Cardiac fibroblast (primary cell): Measurements from ENCODE around the gene CHCHD6.

Experiments used
- DNase-seq, 2 donors: peaks; one replicate each; pipeline versions ENCODE4 v3.0.0 to v3.0.0-alpha.2; 2010; ENCODE audit warnings: low read depth in 2 of 2
- H3K4me3 ChIP-seq, 2 donors: replicated peaks in 1 of 2; 1 replicate in 1 of 2; 2 replicates in 1 of 2; pipeline ENCODE4 v1.5.1; 2011; ENCODE audit warnings: low read depth in 2 of 2, low read length in 2 of 2, mild to moderate bottlenecking in 2 of 2, moderate library complexity in 1 of 2
- TF ChIP-seq, protein P1 (sequence below): IDR thresholded peaks from one replicate; pipeline ENCODE4 v1.5.1; 2011; ENCODE audit warnings: low read depth, mild to moderate bottlenecking, low read length, inconsistent platforms

CHCHD6 gene

DNA sequence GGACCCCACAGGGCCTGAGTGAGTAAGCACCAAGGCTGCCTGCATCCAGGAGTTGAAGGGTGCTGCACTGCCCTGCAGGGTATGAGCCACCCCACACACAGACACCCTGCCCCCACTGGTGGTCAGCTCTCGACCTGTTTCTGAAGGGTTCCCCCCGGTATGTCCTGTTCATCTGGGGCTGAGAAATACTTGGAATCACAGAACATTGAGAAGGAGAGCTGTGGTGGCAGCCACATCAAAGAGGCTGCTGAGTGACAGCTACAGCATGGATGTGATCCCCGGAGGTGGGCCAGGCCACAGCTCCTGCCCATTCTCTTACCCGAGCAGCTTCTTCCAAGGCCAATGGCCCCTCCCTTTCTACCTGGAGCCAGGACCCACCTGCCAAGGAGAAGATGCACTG lies 212.5 kb downstream of the CHCHD6 start:
- DNase-seq = no peak
- H3K4me3 ChIP-seq = no peak overlapping the region
- TF ChIP-seq, protein P1, sequence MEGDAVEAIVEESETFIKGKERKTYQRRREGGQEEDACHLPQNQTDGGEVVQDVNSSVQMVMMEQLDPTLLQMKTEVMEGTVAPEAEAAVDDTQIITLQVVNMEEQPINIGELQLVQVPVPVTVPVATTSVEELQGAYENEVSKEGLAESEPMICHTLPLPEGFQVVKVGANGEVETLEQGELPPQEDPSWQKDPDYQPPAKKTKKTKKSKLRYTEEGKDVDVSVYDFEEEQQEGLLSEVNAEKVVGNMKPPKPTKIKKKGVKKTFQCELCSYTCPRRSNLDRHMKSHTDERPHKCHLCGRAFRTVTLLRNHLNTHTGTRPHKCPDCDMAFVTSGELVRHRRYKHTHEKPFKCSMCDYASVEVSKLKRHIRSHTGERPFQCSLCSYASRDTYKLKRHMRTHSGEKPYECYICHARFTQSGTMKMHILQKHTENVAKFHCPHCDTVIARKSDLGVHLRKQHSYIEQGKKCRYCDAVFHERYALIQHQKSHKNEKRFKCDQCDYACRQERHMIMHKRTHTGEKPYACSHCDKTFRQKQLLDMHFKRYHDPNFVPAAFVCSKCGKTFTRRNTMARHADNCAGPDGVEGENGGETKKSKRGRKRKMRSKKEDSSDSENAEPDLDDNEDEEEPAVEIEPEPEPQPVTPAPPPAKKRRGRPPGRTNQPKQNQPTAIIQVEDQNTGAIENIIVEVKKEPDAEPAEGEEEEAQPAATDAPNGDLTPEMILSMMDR = no peak

DNA sequence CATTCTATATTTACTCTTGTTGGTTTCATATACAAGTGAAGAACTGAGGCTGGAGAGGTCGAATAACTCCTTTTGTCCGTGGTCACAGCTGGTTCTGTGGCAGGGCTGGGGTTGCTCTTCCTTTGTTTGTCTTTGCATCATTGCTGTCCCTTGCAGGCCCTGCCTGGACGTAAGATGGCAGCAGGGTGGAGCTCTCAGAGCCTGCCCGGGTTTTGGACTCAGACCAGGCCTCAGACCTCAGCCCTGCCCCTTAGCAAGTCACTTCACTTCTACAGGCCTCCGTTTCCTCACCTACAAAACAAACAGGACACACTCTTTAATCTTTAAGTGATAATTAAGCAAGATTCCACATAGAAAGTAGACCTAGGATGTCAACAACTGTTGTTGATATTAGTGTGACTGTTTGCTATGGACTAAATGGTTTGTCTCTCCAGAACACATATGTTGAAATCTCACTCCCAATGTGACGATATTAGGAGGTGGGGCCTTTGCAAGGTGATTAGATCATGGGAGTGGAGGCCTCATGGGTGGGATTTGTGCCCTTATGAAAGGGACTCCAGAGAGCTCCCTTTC lies 213.3 kb downstream of the CHCHD6 start:
- TF ChIP-seq, protein P1 = no peak
- H3K4me3 ChIP-seq = no peak overlapping the region
- DNase-seq = no peak

DNA sequence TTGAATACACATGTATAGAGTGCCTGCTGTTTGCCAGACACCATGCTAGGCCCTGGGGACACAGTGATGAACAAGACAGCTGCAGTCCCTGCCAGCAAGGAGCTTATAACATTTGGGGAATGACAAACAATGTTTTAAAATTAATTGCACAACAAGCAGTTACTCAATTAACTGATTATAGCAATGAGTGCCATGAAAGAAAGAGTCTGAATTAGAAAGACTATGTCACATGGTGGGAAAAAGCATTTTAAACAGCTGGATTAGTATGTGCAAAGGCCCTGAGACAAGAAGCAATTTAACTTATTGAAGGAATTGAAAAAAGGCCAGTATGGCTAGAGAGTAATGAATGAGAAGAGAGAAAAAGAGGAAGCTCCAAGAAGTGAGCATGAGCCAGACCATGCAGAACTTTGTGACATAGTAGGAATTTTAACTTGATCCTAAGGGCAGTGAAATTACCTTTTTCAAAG lies 214.3 kb downstream of the CHCHD6 start:
- H3K4me3 ChIP-seq = no peak overlapping the region
- no peak for DNase-seq
- TF ChIP-seq, protein P1 = no peak

DNA sequence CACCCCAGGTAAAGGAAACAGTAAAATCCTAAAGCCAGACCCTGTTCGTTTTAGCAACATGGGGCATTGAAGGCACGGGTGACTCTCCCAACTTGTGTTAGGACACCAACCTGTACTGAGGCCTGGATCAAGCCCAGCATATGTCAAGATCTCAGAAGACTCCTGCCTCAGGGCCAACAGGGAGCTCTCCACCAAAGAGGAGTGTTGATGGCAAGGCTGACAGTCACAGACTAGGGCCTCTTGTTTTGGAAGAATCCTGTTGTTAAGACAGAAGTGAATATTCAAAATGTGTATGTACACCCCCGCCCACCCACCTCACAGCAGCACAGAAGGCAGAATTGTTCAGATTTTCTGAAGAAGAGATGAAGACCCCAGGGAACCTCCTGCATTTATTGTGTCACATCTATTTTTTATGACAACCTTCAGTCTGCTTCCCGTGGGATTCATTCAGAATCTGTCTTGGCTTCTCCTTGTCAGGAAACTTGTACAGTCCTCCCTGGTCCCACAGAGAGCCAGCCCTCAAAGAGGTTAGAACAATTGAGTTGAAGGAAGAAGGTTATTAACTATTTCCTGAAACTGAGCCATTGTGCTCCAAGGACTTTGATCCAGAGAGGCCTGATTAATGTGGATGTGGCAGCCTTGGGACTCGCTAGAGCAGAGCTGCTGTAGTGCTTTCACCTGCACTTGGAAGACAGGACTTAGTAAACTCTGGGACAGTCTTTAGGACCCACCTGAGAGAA lies 217.2 kb downstream of the CHCHD6 start:
- no peak for DNase-seq
- no peak overlapping the region for H3K4me3 ChIP-seq
- TF ChIP-seq, protein P1 = no peak

DNA sequence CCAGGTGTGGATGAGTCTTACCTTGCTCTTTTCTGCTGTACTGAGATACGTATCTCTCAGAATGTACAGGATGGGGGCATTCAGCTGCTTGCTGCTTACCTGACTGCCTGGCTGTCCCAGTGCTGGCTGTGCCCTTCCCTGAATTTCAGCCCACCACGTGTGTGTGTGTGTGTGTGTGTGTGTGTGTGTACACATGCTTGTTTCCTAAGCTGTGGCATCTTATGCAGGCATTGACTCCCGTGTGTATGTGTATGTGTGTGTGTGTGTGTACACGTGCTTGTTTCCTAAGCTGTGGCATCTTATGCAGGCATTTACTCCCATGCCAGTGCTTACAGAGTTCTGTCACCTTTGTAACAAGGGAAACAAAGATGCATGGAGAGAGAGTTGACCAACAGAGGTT lies 218.4 kb downstream of the CHCHD6 start:
- no peak for DNase-seq
- TF ChIP-seq, protein P1 = no peak
- H3K4me3 ChIP-seq = no peak overlapping the region

DNA sequence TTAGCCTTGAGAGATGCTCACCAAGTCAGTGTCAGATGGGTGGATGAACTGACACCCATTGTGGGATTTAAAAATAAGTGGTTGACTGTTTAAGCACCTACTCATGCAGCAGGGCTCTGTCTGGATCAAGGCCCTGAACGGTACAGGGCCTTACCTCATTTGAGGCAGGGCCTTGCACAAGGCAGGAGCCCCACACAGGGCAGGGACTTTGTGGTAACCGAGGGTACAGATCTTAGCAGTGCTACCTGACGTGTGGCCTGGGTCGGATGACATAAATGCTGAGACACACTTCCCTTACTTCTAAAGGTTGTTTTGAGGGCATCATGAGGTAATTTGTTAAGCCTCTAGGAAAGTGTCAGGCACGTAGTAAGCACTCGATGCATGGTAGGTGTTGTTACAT lies 219.4 kb downstream of the CHCHD6 start:
- no peak for DNase-seq
- TF ChIP-seq, protein P1 = no peak

More for the DNA sequence above, 219.4 kb downstream of the CHCHD6 start:
- H3K4me3 ChIP-seq = no peak overlapping the region
